Left lung (tissue), 10 donors: ENCODE data around the gene C9orf50. TPM values are rescaled to one million over a fixed set of nuclear protein-coding genes. Genes with fewer than 3 reads are reported as not detected.

Experiments used
- ATAC-seq: fragments of 200-7000 bp; cut with Tn5 transposase; one replicate; pipeline ENCODE4 v1.9.1; 2020; ENCODE audit warnings: moderate library complexity
- DNase-seq, 4 donors: peaks; one replicate each; pipeline ENCODE4 v3.0.0-alpha.2; 2013 to 2020
- H3K27ac ChIP-seq, 2 donors: fragments of 200-600 bp; sonication (generic) in 1 of 2; one replicate each; pipeline versions ENCODE4 v1.5.0 to v1.8.0; 2020 to 2021
- H3K27me3 ChIP-seq, 2 donors: fragments of 200-600 bp; sonication (generic) in 1 of 2; one replicate each; pipeline versions ENCODE4 v1.5.0 to v1.8.0; 2020 to 2021
- H3K36me3 ChIP-seq, 2 donors: fragments of 200-600 bp; sonication (generic) in 1 of 2; one replicate each; pipeline versions ENCODE4 v1.5.0 to v1.8.0; 2020 to 2021
- H3K4me1 ChIP-seq, 2 donors: fragments of 200-600 bp; one replicate each; pipeline ENCODE4 v1.8.0; 2021
- H3K4me3 ChIP-seq, 2 donors: fragments of 200-600 bp; sonication (generic) in 1 of 2; one replicate each; pipeline versions ENCODE4 v1.5.0 to v1.8.0; 2020 to 2021; ENCODE audit warnings: mild to moderate bottlenecking in 1 of 2
- H3K9me3 ChIP-seq, 2 donors: fragments of 200-600 bp; sonication (generic) in 1 of 2; one replicate each; pipeline versions ENCODE4 v1.5.0 to v1.8.0; 2020 to 2021
- CTCF ChIP-seq, 2 donors: fragments of 200-600 bp; sonication (generic) in 1 of 2; IDR thresholded peaks; one replicate each; pipeline versions ENCODE4 v1.5.0 to v1.8.0; 2021; ENCODE audit warnings: antibody characterized with exemption in 2 of 2
- intact Hi-C, 2 donors: fragments of 100-400 bp; cut with DNase I; formaldehyde crosslinking; loops; one replicate each; pipeline versions ENCODE4 v1.11.2 to v1.14.2; 2022
- polyA plus RNA-seq, 6 donors: library from polyadenylated mRNA; unstranded; fragments of 120-200 nt; gene quantifications; one replicate each; pipeline ENCODE4 v1.2.1, GENCODE V29; 2013; ENCODE audit not compliant: insufficient read length in 6 of 6
- total RNA-seq, 2 donors: library from RNA; stranded (reverse); fragmentation: NEBNext Ultra II Directional; extraction: Animal tissue kit (Norgen Biotek cat#: 25700); gene quantifications; one replicate each; pipeline ENCODE4 v1.2.1, GENCODE V29; 2021
- donor health status: DM: no; HTN: yes; CAD: no.
- donor health status: DM: no; HTN: no; CAD: no.

The C9orf50 gene
- total and polyA plus RNA-seq, 8 donors: 0.18 to 0.51 (median 0.44) TPM; not detected in 2

- H3K4me1 ChIP-seq: peaks cover 12 to 59% of the 10 kb centered on the region in 2 donors
- H3K27me3 ChIP-seq: peaks cover 0 to 17% of the 10 kb centered on the region in 2 donors
- intact Hi-C loops: no loop called here
- no peak for ATAC-seq
- no peaks in the 10 kb centered on the region for H3K36me3 ChIP-seq
- peak overlapping the region; percentile 79 to 94 for H3K27ac ChIP-seq
- no peaks in the 10 kb centered on the region for H3K9me3 ChIP-seq
- TF ChIP-seq CTCF (IDR thresholded peaks at IDR 0.05): no peak
- peak overlapping the region; percentile 33 to 36 for H3K4me3 ChIP-seq
- DNase-seq: no peak
Measured at GRCh38 chr9:129598089-129598596, 22.8 kb downstream of the C9orf50 start.

DNA sequence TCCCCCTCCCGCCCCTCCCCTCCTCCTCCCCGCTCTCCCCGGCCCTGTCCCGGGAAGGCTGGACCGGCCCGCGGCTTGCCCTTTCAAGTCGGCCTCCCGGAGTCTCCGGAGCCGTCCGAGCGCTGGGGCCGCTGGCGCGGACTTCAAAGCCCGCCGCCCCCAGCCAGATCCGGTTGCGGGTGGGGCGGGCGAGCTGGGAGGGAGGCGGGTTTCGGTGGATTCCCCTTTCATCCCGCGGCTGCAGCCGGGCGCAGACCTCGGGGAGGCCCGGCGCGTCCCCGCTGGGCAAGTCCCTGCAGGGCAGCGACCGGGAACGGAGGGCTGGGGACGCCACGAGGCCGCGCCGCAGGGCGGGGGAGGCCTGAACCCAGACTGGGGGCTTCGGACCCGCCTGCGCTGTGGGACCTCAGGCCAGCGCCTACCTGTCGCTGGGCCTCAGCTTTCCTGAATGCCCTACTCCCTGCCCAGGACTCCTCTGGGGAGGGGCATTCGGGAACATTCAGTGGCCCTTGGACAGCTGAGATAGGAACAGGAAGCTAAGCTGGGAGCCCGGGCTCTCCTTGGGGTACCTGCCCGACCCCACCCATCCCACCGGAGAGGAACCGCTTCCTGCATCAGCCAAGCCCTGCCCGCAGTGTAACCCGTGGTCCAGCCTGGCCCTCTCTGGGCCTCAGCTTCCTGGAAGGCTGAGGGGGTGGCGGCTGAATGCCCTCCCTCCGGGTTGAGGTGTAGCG lies 23.4 kb downstream of the C9orf50 start:
- Histone ChIP-seq H3K36me3 (no peaks in the 10 kb centered on the region), H3K27me3 (peaks cover 0 to 17% of the 10 kb centered on the region in 2 donors), H3K4me1 (peaks cover 12 to 59% of the 10 kb centered on the region in 2 donors), H3K4me3 (peak overlapping the region; percentile 33 to 36), H3K9me3 (no peaks in the 10 kb centered on the region), H3K27ac (peak overlapping the region; percentile 79 to 94)
- ATAC-seq (peak; percentile 69), DNase-seq (peak; percentile 70 to 92 (median 84))
- intact Hi-C loops: no loop called here
- TF ChIP-seq CTCF (IDR thresholded peaks at IDR 0.05): no peak

- Histone ChIP-seq H3K9me3 (no peaks in the 10 kb centered on the region), H3K4me3 (peak overlapping the region; percentile 33 to 36), H3K27ac (peak overlapping the region; percentile 79 to 94), H3K36me3 (no peaks in the 10 kb centered on the region), H3K4me1 (peaks cover 12 to 59% of the 10 kb centered on the region in 2 donors), H3K27me3 (peaks cover 0 to 17% of the 10 kb centered on the region in 2 donors)
- peak; percentile 69 for ATAC-seq
- TF ChIP-seq CTCF (IDR thresholded peaks at IDR 0.05): no peak
- intact Hi-C loops: no loop called here
- DNase-seq: peak in 3 of 4 donors; percentile 75 to 89 (median 86)
Measured at GRCh38 chr9:129596541-129597331, 24.2 kb downstream of the C9orf50 start.

GRCh38 chr9:129595903-129596540 lies 24.9 kb downstream of the C9orf50 start:
- no peak for ATAC-seq
- DNase-seq: no peak

More at GRCh38 chr9:129595903-129596540, 24.9 kb downstream of the C9orf50 start:
- Histone ChIP-seq H3K27me3 (peaks cover 0 to 17% of the 10 kb centered on the region in 2 donors), H3K4me1 (peaks cover 12 to 59% of the 10 kb centered on the region in 2 donors), H3K27ac (peak overlapping the region; percentile 79 to 94), H3K9me3 (no peaks in the 10 kb centered on the region), H3K36me3 (no peaks in the 10 kb centered on the region), H3K4me3 (no peak overlapping the region)
- intact Hi-C loops: no loop called here
- TF ChIP-seq CTCF (IDR thresholded peaks at IDR 0.05): no peak
